ENCODE data around the gene NSG1.
"Not testable (repeated sequence)": the region's sequence is repeated elsewhere in the genome, so short reads cannot be mapped to it uniquely, and the experiment has no call there.

The NSG1 gene

GRCh38 chr4:4417886-4418285, 31.0 kb downstream of the NSG1 start:
- DNase-seq: no peak

GRCh38 chr4:4418676-4419390, 31.9 kb downstream of the NSG1 start:
- DNase-seq: no peak

GRCh38 chr4:4419896-4420295, 33.0 kb downstream of the NSG1 start:
- DNase-seq: no peak

- DNase-seq: no peak
Measured at GRCh38 chr4:4420421-4420820, 33.5 kb downstream of the NSG1 start.

GRCh38 chr4:4421356-4421755, 34.5 kb downstream of the NSG1 start:
- DNase-seq: no peak

GRCh38 chr4:4422117-4422516, 35.2 kb downstream of the NSG1 start:
- not testable (repeated sequence) for DNase-seq

- no peak for DNase-seq
Measured at GRCh38 chr4:4422856-4423499, 36.1 kb downstream of the NSG1 start.

- DNase-seq: no peak
Measured at GRCh38 chr4:4423706-4424498, 37.0 kb downstream of the NSG1 start.

- DNase-seq: no peak
Measured at GRCh38 chr4:4424499-4425115, 37.7 kb downstream of the NSG1 start.

GRCh38 chr4:4425119-4425690, 38.3 kb downstream of the NSG1 start:
- no peak for DNase-seq

GRCh38 chr4:4425696-4426095, 38.8 kb downstream of the NSG1 start:
- DNase-seq: no peak

- DNase-seq: no peak
Measured at GRCh38 chr4:4426511-4427120, 39.7 kb downstream of the NSG1 start.

GRCh38 chr4:4427121-4427870, 40.4 kb downstream of the NSG1 start:
- DNase-seq: no peak

- DNase-seq: no peak
Measured at GRCh38 chr4:4427886-4428285, 41.0 kb downstream of the NSG1 start.

- no peak for DNase-seq
Measured at GRCh38 chr4:4428966-4429875, 42.3 kb downstream of the NSG1 start.

GRCh38 chr4:4430492-4431195, 43.7 kb downstream of the NSG1 start:
- DNase-seq: peak; percentile 75

- no peak for DNase-seq
Measured at GRCh38 chr4:4432341-4433125, 45.6 kb downstream of the NSG1 start.

GRCh38 chr4:4433941-4434340, 47.0 kb downstream of the NSG1 start:
- no peak for DNase-seq

- DNase-seq: no peak
Measured at GRCh38 chr4:4436244-4436823, 49.4 kb downstream of the NSG1 start.

Measured in OCI-M1 (cell line).